CD4-positive, alpha-beta memory T cell (primary cell): Measurements from ENCODE around the gene OR1M1. TPM values are rescaled to one million over a fixed set of nuclear protein-coding genes. Genes with fewer than 3 reads are reported as not detected.

Experiments used
- polyA plus RNA-seq, 2 donors: library from polyadenylated mRNA; unstranded; fragments of 300-500 nt; fragmentation: Illumina TruSeq; gene quantifications; one replicate each; pipeline ENCODE4 v1.2.3, GENCODE V29; 2021
- total RNA-seq, 2 experiments: library from RNA; stranded (reverse); gene quantifications; one replicate each; pipeline ENCODE4 v1.2.3, GENCODE V29; 2021

Gene OR1M1
- total and polyA plus RNA-seq, 4 experiments from 2014 or later, result not detected

Other genes with a start within 250 kb of the OR1M1 start
- not detected for gene MUC16, start 76.7 kb upstream of the OR1M1 start, total RNA-seq
- gene MUC16, start 76.7 kb upstream of the OR1M1 start, polyA plus RNA-seq, result not detected
- not detected for gene OR7G2, start 20.4 kb downstream of the OR1M1 start, total RNA-seq
- gene OR7G2, start 20.4 kb downstream of the OR1M1 start, polyA plus RNA-seq, result not detected
- not detected for gene OR7G1, start 28.7 kb downstream of the OR1M1 start, total RNA-seq
- not detected for gene OR7G1, start 28.7 kb downstream of the OR1M1 start, polyA plus RNA-seq
- not detected for gene OR7G3, start 39.9 kb downstream of the OR1M1 start, total RNA-seq
- not detected for gene OR7G3, start 39.9 kb downstream of the OR1M1 start, polyA plus RNA-seq
- gene ZNF317, start 53.3 kb downstream of the OR1M1 start, total RNA-seq, result 10 to 100 TPM; 52.1 to 52.4 TPM
- 10 to 100 TPM; 25.1 to 49.4 TPM for gene ZNF317, start 53.3 kb downstream of the OR1M1 start, polyA plus RNA-seq
- not detected for gene OR7D2, start 91.9 kb downstream of the OR1M1 start, total RNA-seq
- gene OR7D2, start 91.9 kb downstream of the OR1M1 start, polyA plus RNA-seq, result under 1 TPM in 1 of 2 donors, not detected in 1; 0.15 TPM
- gene OR7D4, start 132.5 kb downstream of the OR1M1 start, total RNA-seq, result not detected
- not detected for gene OR7D4, start 132.5 kb downstream of the OR1M1 start, polyA plus RNA-seq
- gene OR7E24, start 163.9 kb downstream of the OR1M1 start, total RNA-seq, result not detected
- not detected for gene OR7E24, start 163.9 kb downstream of the OR1M1 start, polyA plus RNA-seq
- 10 to 100 TPM; 20.9 to 22.1 TPM for gene ZNF699, start 222.8 kb downstream of the OR1M1 start, total RNA-seq
- gene ZNF699, start 222.8 kb downstream of the OR1M1 start, polyA plus RNA-seq, result 10 to 100 TPM; 10.9 to 11.1 TPM
- 10 to 100 TPM; 47.4 to 53.5 TPM for gene ZNF559, start 237.1 kb downstream of the OR1M1 start, total RNA-seq
- 10 to 100 TPM; 30.1 to 38.5 TPM for gene ZNF559, start 237.1 kb downstream of the OR1M1 start, polyA plus RNA-seq